HEK293T (cell line): Measurements from ENCODE around the gene CYP17A1.

ENCODE experiments used
- CTCF ChIA-PET: fragments of 350-600 bp; formaldehyde crosslinking; extraction: SDS; loops from one replicate; lab custom pipeline; 2021; ENCODE audit warnings: antibody characterized with exemption, inconsistent platforms; lab: Yijun Ruan, JAX
- POLR2A ChIA-PET: fragments of 350-600 bp; formaldehyde crosslinking; extraction: SDS; loops from one replicate; lab custom pipeline; 2020; ENCODE audit warnings: antibody characterized with exemption, inconsistent platforms; lab: Yijun Ruan, JAX
- DNase-seq: peaks from one replicate; pipeline ENCODE4 v3.0.0; 2012; ENCODE audit warnings: mixed read lengths; ENCODE audit errors: extremely low spot score
- ARNT ChIP-seq: fragments of 450-650 bp; IDR thresholded peaks from 2 replicates; pipeline ENCODE4 v1.6.1; 2017; ENCODE audit warnings: mild to moderate bottlenecking
- BHLHE40 ChIP-seq: fragments of 450-650 bp; IDR thresholded peaks from 2 replicates; pipeline ENCODE4 v1.6.1; 2016; ENCODE audit warnings: mild to moderate bottlenecking, moderate library complexity, borderline replicate concordance
- CTBP1 ChIP-seq: fragments of 450-650 bp; IDR thresholded peaks from 2 replicates; pipeline ENCODE4 v1.6.1; 2016; ENCODE audit warnings: borderline replicate concordance
- ELF4 ChIP-seq: fragments of 450-650 bp; IDR thresholded peaks from 2 replicates; pipeline ENCODE4 v1.6.1; 2017; ENCODE audit warnings: antibody characterized with exemption
- FOXA1 ChIP-seq: fragments of 450-650 bp; IDR thresholded peaks from 2 replicates; pipeline ENCODE4 v1.6.1; 2016; ENCODE audit warnings: mild to moderate bottlenecking
- FOXK2 ChIP-seq: fragments of 450-650 bp; IDR thresholded peaks from 2 replicates; pipeline ENCODE4 v1.6.1; 2016; ENCODE audit warnings: mild to moderate bottlenecking
- FOXM1 ChIP-seq: fragments of 450-650 bp; IDR thresholded peaks from 2 replicates; pipeline ENCODE4 v1.6.1; 2017; ENCODE audit warnings: mild to moderate bottlenecking, borderline replicate concordance
- HDGF ChIP-seq: fragments of 450-650 bp; IDR thresholded peaks from 2 replicates; pipeline ENCODE4 v1.6.1; 2017; ENCODE audit warnings: antibody characterized with exemption, borderline replicate concordance
- L3MBTL2 ChIP-seq: fragments of 450-650 bp; conservative IDR thresholded peaks from 2 replicates; pipeline ENCODE4 v1.6.1; 2016; ENCODE audit warnings: mild to moderate bottlenecking
- LEF1 ChIP-seq: fragments of 450-650 bp; IDR thresholded peaks from 2 replicates; pipeline ENCODE4 v1.6.1; 2017; ENCODE audit warnings: mild to moderate bottlenecking, borderline replicate concordance
- NFRKB ChIP-seq: fragments of 450-650 bp; IDR thresholded peaks from 2 replicates; pipeline ENCODE4 v1.6.1; 2016; ENCODE audit warnings: mild to moderate bottlenecking, moderate library complexity
- SP1 ChIP-seq: fragments of 450-650 bp; IDR thresholded peaks from 2 replicates; pipeline ENCODE4 v1.6.1; 2017
- SUZ12 ChIP-seq: fragments of 450-650 bp; IDR thresholded peaks from 2 replicates; pipeline ENCODE4 v1.6.1; 2016; ENCODE audit warnings: mild to moderate bottlenecking
- TARDBP ChIP-seq: fragments of 450-650 bp; IDR thresholded peaks from 2 replicates; pipeline ENCODE4 v1.6.1; 2016
- ZNF384 ChIP-seq: fragments of 450-650 bp; IDR thresholded peaks from 2 replicates; pipeline ENCODE4 v1.6.1; 2016
- TF ChIP-seq, protein P1 (sequence below): fragments of 450-650 bp; IDR thresholded peaks from 2 replicates; pipeline ENCODE4 v1.6.1; 2016

Gene CYP17A1

DNA sequence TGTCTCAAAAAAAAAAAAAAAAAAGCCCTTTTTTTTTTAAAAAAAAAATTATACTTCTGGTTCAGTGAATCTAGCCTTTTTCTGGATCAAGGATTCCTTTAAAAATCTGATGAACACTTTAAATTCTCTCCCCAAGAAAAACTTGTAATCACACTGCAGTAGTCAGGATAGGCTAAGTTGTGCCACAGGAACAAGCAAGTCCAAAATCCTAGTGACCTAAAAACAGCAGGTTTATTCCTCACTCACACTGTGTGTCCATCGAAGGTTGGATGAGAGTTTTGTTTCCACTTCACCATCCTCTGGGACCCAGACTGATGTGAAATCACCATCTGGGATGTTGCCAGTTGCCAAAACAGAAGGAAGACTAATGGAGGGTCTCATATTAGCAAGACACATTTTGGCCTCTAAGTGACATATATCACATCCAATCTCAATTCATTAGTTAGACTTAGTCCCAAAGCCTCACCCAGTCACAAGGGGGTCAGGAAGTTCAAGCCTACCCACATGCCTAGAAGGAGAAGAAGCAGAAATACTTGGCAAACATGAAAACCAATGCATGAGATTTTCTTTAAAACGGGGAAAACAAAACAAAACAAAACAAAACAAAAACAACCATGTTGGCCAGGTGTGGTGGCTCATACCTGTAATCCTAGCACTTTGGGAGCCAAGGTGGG, 32.7 kb downstream of the CYP17A1 start:
- TF ChIP-seq ARNT: no peak
- no peak for TF ChIP-seq HDGF
- TF ChIP-seq, protein P1, sequence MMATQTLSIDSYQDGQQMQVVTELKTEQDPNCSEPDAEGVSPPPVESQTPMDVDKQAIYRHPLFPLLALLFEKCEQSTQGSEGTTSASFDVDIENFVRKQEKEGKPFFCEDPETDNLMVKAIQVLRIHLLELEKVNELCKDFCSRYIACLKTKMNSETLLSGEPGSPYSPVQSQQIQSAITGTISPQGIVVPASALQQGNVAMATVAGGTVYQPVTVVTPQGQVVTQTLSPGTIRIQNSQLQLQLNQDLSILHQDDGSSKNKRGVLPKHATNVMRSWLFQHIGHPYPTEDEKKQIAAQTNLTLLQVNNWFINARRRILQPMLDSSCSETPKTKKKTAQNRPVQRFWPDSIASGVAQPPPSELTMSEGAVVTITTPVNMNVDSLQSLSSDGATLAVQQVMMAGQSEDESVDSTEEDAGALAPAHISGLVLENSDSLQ: no peak
- TF ChIP-seq BHLHE40: no peak
- TF ChIP-seq NFRKB: no peak
- TF ChIP-seq FOXK2: no peak
- no peak for TF ChIP-seq ELF4
- TF ChIP-seq CTBP1: no peak
- no peak for TF ChIP-seq ZNF384
- TF ChIP-seq TARDBP: no peak
- no peak for TF ChIP-seq L3MBTL2
- TF ChIP-seq LEF1: no peak
- TF ChIP-seq SP1: no peak
- TF ChIP-seq FOXA1: no peak
- ChIA-PET CTCF (no interaction called here), POLR2A (no interaction called here)
- DNase-seq: no peak

DNA sequence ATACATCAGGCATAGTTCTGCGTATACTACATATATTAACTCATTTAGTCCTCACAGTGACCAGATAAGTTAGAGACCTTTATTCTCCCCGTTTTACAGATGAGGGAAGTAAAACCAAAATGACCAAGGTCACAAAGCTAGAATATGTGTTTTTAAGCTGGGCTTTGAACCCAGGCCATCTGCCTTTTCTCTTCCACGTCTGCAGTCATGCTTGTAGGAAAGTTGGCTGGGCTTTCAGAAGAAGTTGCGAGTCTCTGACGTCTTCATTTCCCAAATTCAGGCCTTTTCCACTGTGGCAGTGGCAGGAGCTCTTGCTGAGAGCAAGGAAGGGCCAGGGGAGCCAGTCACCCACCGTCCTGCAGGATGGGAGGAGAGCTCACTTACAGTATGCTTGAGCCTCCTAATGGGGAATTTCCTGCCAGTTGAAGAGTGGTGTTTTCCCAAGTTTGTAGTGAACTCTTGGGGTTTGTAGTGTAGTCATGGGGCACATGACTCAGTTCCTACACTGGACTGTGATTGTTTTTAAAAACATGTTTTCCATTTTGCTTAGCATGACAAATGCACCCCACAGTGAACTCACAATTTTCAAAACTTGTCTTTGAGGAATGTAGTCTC, 34.2 kb downstream of the CYP17A1 start:
- ChIA-PET CTCF (no interaction called here), POLR2A (no interaction called here)
- TF ChIP-seq BHLHE40 (no peak), CTBP1 (no peak), LEF1 (no peak), ELF4 (no peak), L3MBTL2 (no peak), ZNF384 (no peak), TARDBP (no peak), FOXA1 (no peak), ARNT (no peak), FOXM1 (no peak), HDGF (no peak), SUZ12 (no peak), FOXK2 (no peak), NFRKB (no peak), SP1 (no peak)
- TF ChIP-seq, protein P1: no peak
- DNase-seq: no peak

DNA sequence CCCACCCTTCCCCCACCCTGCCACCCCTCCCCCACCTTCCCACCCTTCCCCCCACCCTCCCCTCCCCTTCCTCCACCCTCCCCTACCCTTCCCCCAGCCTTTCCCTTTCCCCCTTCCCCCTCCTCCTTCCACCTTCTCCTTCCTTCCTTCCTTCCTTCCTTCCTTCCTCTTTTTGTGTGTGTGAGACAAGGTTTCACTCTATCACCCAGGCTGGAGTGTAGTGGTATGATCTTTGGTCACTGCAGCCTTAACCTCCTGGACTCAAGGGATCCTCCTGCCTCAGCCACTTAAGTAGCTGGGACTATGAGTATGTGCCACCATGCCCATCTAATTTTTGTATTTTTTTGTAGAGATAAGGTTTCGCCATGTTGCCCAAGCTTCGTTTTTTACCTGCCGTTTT, 35.2 kb downstream of the CYP17A1 start:
- TF ChIP-seq, protein P1: no peak
- TF ChIP-seq ELF4 (no peak), HDGF (no peak), FOXA1 (no peak), TARDBP (no peak), L3MBTL2 (no peak)
- CTCF ChIA-PET: no interaction called here
- no peak for DNase-seq
- POLR2A ChIA-PET: no interaction called here

DNA sequence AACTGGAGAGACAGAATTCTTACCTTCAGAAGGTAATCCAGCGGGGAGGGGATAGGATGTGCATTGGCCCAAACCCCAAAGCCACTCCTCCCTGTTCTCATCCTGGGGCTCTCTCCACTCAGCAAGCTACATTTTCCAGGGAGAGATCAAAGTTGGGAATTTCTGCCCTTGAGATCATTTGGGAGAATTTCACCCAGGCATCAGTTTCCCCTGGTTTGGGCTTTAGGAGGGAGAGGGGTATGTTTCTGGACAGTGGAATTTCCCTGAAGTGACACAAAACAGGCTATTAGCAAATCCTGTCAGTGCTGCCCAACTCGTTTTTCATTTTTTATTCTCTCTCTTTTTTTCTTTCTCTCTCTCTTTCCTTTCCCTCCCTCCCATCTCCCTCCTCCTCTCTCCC, 35.7 kb downstream of the CYP17A1 start:
- ChIA-PET CTCF (no interaction called here), POLR2A (no interaction called here)
- TF ChIP-seq L3MBTL2: no peak
- TF ChIP-seq FOXM1: no peak
- no peak for TF ChIP-seq NFRKB
- no peak for TF ChIP-seq CTBP1
- TF ChIP-seq, protein P1: no peak
- TF ChIP-seq HDGF: no peak
- no peak for TF ChIP-seq SUZ12
- no peak for TF ChIP-seq FOXA1
- no peak for TF ChIP-seq ELF4
- TF ChIP-seq ARNT: no peak
- TF ChIP-seq LEF1: no peak
- no peak for DNase-seq

DNA sequence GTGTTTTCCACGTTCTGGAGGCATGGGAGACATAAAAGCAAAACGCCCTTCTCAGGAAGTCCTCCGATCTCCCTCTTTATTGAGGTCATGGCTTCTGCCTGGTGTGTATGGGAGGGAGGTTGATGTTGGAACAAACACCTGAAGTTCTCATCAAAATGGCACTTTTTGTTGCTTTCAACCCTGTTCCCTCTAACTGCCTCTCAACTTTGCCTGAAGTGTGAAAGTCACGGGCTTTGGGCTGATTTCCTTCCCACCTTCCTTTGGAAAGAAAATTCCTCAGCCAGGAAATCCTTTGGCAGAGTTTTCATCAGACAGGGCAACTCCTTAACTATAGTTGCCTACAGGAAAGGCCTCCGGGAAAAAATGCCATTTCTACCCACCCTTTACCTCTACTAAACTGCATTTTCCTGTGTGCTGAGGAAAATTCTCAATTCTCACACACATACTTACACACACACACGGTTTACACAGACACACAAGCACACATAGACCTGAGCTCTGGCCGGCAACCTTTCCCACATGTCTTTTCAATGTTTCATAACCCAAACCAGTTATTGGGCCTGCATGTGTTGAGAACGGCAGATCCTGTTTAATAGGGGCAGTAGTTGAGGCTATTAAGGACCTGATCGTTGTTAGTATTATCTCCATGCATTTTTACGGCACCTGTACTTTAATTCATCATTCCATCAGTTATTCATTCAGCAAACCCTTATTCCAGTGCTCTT, 36.4 kb downstream of the CYP17A1 start:
- ChIA-PET POLR2A (no interaction called here), CTCF (no interaction called here)
- no peak for DNase-seq
- TF ChIP-seq FOXK2 (no peak), FOXA1 (no peak), CTBP1 (no peak), NFRKB (no peak), SUZ12 (no peak), HDGF (no peak), ARNT (no peak), BHLHE40 (no peak), SP1 (no peak), LEF1 (no peak), L3MBTL2 (no peak), FOXM1 (no peak), TARDBP (no peak), ZNF384 (no peak), ELF4 (no peak)
- TF ChIP-seq, protein P1: no peak
